DMS 273 treated with DMSO at 0.1 percent for 48 hours (cell line): ENCODE measurements around the gene BBS4.
"Not testable (repeated sequence)": the region's sequence is repeated elsewhere in the genome, so short reads cannot be mapped to it uniquely, and the experiment has no call there.

Source experiments
- DNase-seq: peaks from one replicate; lab custom pipeline; 2025; lab: John Stamatoyannopoulos, UW

BBS4 gene

GRCh38 chr15:72700076-72700475, 14.1 kb downstream of the BBS4 start:
- DNase-seq, result no peak

GRCh38 chr15:72706266-72706665, 20.3 kb downstream of the BBS4 start:
- no peak for DNase-seq

GRCh38 chr15:72708551-72709303, 22.7 kb downstream of the BBS4 start:
- not testable (repeated sequence) for DNase-seq

DNA sequence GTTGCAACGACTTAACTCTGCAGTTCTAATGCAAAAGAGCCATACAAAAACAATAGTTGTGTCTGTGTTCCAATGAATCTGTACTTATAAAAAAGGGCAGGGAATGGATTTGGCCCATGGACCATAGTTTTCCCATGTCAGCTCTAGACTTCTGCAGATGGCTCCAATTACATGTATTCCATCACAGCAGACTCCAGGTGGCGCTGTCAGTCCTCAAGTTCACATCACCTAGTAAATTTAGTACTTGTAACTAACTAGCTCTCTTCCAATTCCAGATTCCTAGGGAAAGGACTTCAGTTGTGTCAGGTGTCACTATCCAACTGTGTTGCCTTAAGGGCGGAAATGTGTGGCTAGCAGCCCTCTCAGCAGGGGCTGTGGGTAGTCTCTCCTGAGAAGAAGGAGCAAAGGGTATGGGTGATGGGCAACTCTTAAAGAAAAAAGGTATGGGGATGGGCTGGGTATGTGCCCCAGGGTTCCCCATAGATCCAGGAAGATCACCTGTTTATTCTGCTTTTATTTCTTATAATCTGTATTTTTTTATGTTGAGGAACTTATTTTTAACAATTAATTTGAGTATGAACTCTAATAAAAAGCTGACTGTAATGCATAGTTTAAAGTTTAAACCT, 36.2 kb downstream of the BBS4 start:
- DNase-seq, result peak; percentile 19

DNA sequence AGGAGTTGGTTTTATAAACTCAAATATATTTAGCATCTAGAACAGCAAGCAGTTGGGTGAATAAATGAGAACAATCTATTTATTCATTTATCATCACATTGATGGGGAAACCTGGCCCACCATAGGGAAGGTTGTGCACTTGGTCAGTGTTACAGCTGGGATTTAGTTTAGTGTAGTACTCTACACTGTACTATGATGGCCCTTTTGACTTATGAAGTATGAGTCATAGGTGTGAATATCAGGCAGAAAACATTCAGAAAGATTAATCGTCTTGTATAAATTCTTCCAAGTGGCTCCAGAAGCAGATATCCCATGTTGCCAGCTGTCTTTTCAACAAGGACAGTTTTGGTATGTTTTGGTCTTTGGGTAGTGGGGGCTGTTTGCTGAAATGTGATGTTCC, 38.0 kb downstream of the BBS4 start:
- DNase-seq, result no peak

DNA sequence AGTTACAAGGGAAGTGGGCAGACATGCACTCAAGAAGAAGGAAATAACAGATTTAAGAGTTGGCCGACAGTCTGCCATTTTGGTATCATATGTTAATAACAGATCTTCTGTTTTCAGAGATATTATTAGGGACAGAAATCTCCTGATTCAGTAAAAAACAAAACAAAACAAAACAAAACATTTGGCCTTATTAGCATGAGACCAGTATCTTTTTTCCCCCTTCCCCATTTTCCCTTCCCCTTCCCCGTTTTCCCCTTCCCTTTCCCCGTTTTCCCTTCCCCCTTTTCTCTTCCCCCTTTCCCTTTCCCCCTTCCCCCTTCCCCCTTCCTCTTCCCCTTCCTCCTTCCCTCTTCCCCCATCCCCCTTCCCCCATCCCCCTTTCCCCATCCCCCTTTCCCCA, 39.4 kb downstream of the BBS4 start:
- DNase-seq, result no peak

DNA sequence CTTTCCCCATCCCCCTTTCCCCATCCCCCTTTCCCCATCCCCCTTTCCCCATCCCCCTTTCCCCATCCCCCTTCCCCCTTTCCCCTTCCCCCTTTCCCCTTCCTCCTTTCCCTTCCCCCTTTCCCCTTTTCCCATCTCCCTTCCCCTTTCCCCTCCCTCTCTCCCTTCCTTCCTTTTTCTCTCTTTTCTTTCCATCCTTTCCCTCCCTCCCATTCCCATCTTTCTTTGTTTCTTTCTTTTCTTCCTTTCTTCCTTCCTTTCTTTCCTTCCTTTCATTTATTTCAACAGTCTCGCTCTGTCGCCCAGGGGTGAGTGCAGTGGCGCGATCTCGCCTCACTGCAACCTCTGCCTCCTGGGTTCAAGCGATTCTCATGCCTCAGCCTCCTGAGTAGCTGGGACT, 39.8 kb downstream of the BBS4 start:
- not testable (repeated sequence) for DNase-seq

DNA sequence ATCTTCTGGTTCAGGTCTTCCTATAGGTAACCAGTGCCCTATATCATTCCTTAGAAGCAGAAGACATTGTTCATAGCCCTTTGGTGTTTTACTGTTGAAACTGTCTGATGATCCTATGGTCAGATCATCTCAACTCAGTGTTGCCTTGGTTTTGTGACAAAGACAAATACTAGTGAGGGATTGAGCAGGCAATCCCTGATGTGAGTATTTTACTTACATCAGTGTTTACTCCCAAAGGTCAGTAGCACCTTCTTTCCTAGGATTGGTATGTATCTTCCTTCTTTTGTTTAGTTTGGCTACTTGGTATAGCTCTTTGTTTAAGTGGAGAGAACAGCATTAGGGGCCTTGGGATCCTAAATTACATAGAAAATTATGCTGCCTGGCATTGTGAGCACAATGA, 41.1 kb downstream of the BBS4 start:
- no peak for DNase-seq

GRCh38 chr15:72728249-72728648, 42.2 kb downstream of the BBS4 start:
- DNase-seq, result not testable (repeated sequence)

- no peak for DNase-seq
Measured at GRCh38 chr15:72728821-72729220, 42.8 kb downstream of the BBS4 start.

GRCh38 chr15:72732086-72732485, 46.1 kb downstream of the BBS4 start:
- no peak for DNase-seq

- DNase-seq, result no peak
Measured at GRCh38 chr15:72732516-72732915, 46.5 kb downstream of the BBS4 start.

GRCh38 chr15:72733941-72734738, 48.1 kb downstream of the BBS4 start:
- DNase-seq, result no peak

DNA sequence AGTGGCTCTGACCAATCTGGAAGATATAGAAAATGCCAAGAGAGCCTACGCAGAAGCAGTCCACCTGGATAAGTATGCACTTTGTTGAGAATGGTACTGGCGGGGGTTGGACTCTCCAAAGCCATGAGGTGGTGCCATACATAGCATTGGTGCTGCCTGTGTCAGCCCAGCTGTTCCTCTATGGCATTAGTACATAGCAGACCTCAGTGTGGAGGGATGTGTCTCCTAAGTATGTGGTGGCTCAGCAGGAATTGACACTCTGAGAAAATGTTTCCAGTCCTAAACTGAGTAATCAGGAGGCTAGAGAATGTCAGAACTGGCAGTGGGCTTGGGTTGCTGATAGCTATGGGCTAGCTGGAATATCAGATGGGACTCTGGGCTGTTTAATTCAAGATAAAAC, 49.1 kb downstream of the BBS4 start:
- DNase-seq, result no peak

GRCh38 chr15:72737061-72737460, 51.1 kb downstream of the BBS4 start:
- no peak for DNase-seq

DNA sequence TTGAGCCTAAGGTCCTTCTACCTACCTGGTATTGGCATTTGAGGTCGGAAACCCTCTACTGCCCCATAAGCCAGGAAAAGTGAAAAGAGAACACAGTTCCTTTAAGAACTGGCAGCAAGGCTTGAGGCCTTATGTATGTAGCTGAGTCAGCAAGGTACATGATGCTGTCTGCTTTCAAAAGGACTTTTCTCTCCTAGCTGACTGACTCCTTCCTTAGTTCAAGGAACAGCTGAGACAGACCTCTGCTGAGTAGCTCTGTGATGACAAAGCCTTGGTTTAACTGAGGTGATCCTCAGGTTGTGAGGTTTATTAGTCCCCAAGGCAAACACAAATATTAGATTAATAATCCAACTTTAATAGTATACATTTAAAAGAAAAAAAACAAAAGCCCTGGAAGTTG, 51.7 kb downstream of the BBS4 start:
- DNase-seq, result no peak

- no peak for DNase-seq
Measured at GRCh38 chr15:72740219-72740618, 54.2 kb downstream of the BBS4 start.

DNA sequence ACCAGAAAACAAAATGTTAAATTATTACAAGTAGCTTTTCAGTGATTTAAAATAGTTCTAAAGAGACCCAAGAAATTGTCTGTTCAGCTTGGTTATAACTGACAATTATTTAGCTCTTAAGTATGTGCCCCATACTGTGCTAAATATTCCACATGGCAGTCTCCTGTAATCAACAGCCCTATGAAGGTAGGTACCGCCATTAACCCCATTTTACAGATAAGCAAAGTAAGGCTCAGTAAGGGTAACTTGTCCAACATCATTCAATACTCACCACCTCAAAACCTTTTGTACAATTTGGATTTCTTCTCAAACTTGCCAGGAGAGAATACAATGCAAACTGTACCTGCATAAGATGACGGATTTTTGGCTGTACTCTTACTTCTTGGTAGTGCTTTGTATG, 63.7 kb downstream of the BBS4 start:
- no peak for DNase-seq

GRCh38 chr15:72751751-72752455, 65.9 kb downstream of the BBS4 start:
- DNase-seq, result no peak

DNA sequence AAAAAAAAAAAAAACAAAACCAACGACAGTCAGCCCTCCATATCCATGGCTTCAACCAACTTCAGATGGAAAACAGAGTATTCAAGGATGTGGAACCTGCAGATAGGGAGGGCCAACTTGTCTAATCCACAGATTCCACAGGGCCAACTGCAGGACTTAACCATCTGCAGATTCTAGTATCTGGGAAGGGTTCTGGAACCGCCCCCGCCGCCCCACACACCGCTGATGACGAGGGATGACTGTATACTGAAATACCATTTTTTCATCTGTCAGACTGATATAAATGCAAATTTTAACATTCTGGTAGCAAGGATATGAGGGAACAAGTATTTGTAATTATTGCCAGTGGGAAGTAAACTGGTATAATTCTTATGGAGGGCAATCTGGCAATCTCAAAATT, 68.1 kb downstream of the BBS4 start:
- no peak for DNase-seq

DNA sequence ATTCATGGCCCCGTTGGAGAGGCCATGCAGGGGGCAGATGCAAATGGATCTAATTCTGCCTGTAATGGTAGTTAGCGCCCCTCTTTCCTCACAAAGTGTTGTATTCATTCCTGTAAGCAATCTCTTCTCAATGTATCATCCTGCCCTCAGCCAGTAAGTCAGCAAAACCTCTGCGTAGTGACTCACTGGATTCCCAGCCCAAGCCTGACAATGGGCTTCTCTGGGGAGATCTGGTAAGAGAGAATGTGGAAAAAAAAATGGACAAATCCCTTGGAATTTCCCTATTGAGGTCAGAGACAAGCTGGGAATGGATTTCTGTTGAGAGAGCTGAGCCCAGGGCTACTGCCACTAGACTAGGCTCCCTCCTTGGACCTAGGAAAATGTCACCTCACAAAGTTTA, 72.2 kb downstream of the BBS4 start:
- DNase-seq, result no peak

GRCh38 chr15:72760590-72761260, 74.7 kb downstream of the BBS4 start:
- DNase-seq, result no peak
